Liver (tissue), 3 donors: ENCODE results near the gene MMP13.

Experiments used
- HNF4A ChIP-seq, 2 donors: conservative IDR thresholded peaks; 2 replicates each; pipeline ENCODE4 v1.6.1; 2016; ENCODE audit warnings: antibody characterized with exemption in 2 of 2, mild to moderate bottlenecking in 2 of 2
- TAF1 ChIP-seq: conservative IDR thresholded peaks from 2 replicates; pipeline ENCODE4 v1.6.1; 2016; ENCODE audit warnings: antibody characterized with exemption, mild to moderate bottlenecking
- TF ChIP-seq, protein P1 (sequence below): fragments of 150-350 bp; IDR thresholded peaks from 2 replicates; pipeline ENCODE4 v1.5.1; 2017; ENCODE audit warnings: improper control_type of control experiment, low read depth, low read length; ENCODE audit not compliant: missing input control
- donor health status: healthy.
- donor health status: healthy.

DNA sequence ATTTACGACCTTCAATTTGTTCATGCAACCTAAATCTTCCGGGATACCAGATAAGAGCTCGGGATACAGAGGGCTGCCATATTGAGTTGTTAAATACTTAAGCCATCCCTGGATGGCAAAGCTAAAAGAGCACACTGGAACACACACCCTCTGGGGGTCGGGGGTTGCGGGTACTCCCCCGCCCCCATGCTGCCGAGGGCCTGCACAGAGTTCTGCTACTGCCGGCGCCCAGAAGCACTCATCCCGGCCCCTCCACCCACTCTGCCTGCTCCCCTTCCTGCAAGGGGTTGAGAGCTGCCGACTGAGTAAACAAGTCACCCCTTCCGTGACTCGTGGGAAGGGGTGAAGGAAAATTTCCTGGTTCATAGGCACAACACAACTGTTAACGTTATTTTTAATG lies 9.3 kb upstream of the MMP13 start:
- TF ChIP-seq HNF4A (conservative IDR thresholded peaks at IDR 0.05) (no peak), TAF1 (no peak)
- TF ChIP-seq, protein P1, sequence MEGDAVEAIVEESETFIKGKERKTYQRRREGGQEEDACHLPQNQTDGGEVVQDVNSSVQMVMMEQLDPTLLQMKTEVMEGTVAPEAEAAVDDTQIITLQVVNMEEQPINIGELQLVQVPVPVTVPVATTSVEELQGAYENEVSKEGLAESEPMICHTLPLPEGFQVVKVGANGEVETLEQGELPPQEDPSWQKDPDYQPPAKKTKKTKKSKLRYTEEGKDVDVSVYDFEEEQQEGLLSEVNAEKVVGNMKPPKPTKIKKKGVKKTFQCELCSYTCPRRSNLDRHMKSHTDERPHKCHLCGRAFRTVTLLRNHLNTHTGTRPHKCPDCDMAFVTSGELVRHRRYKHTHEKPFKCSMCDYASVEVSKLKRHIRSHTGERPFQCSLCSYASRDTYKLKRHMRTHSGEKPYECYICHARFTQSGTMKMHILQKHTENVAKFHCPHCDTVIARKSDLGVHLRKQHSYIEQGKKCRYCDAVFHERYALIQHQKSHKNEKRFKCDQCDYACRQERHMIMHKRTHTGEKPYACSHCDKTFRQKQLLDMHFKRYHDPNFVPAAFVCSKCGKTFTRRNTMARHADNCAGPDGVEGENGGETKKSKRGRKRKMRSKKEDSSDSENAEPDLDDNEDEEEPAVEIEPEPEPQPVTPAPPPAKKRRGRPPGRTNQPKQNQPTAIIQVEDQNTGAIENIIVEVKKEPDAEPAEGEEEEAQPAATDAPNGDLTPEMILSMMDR, result no peak
